Mesendoderm (in vitro differentiated cells): Measurements from ENCODE around the gene FBXL22.

Source experiments
- DNase-seq: peaks from one replicate; pipeline ENCODE4 v3.0.0; 2013
- H2AK5ac ChIP-seq: 2 replicates; pipeline ENCODE4 v1.6.1; 2013; ENCODE audit warnings: low read length, inconsistent platforms
- H2BK120ac ChIP-seq: 2 replicates; pipeline ENCODE4 v1.6.1; 2013; ENCODE audit warnings: low read depth, mild to moderate bottlenecking, low read length, moderate library complexity, mixed read lengths
- H2BK15ac ChIP-seq: replicated peaks from 2 replicates; pipeline ENCODE4 v1.6.1; 2013; ENCODE audit warnings: low read depth, mild to moderate bottlenecking, moderate library complexity
- H2BK5ac ChIP-seq: 2 replicates; pipeline ENCODE4 v1.6.1; 2013; ENCODE audit warnings: low read length, inconsistent platforms
- H3K18ac ChIP-seq: 2 replicates; pipeline ENCODE4 v1.6.1; 2013; ENCODE audit warnings: mild to moderate bottlenecking, low read length, mixed read lengths
- H3K23ac ChIP-seq: one replicate; pipeline ENCODE4 v1.6.1; 2013; ENCODE audit warnings: low read length
- H3K27ac ChIP-seq: 2 replicates; pipeline ENCODE4 v1.5.1; 2013; ENCODE audit warnings: low read depth, mild to moderate bottlenecking, inconsistent platforms, low read length, moderate library complexity
- H3K27me3 ChIP-seq: 2 replicates; pipeline ENCODE4 v1.6.1; 2013; ENCODE audit warnings: low read length, control low read depth, mild to moderate bottlenecking, inconsistent platforms; ENCODE audit not compliant: insufficient read depth, poor library complexity
- H3K36me3 ChIP-seq: 2 replicates; pipeline ENCODE4 v1.6.1; 2013; ENCODE audit warnings: low read length, inconsistent platforms; ENCODE audit not compliant: control insufficient read depth, insufficient read depth
- H3K4ac ChIP-seq: one replicate; pipeline ENCODE4 v1.6.1; 2013; ENCODE audit warnings: low read depth, mild to moderate bottlenecking, low read length, moderate library complexity
- H3K4me1 ChIP-seq: 2 replicates; pipeline ENCODE4 v1.6.1; 2013; ENCODE audit warnings: low read depth, low read length, inconsistent platforms; ENCODE audit not compliant: control insufficient read depth
- H3K4me2 ChIP-seq: 2 replicates; pipeline ENCODE4 v1.6.1; 2013; ENCODE audit warnings: low read length
- H3K4me3 ChIP-seq: 2 replicates; pipeline ENCODE4 v1.5.1; 2013; ENCODE audit warnings: mild to moderate bottlenecking, low read length
- H3K56ac ChIP-seq: one replicate; pipeline ENCODE4 v1.6.1; 2013; ENCODE audit warnings: low read length
- H3K79me1 ChIP-seq: 2 replicates; pipeline ENCODE4 v1.6.1; 2013; ENCODE audit warnings: low read length, inconsistent platforms
- H3K79me2 ChIP-seq: 2 replicates; pipeline ENCODE4 v1.6.1; 2013; ENCODE audit warnings: mild to moderate bottlenecking, low read length; ENCODE audit not compliant: control insufficient read depth, insufficient read depth
- H3K9ac ChIP-seq: 2 replicates; pipeline ENCODE4 v1.6.1; 2013; ENCODE audit warnings: low read length, inconsistent platforms
- H4K5ac ChIP-seq: one replicate; pipeline ENCODE4 v1.6.1; 2013; ENCODE audit warnings: low read length
- H4K8ac ChIP-seq: one replicate; pipeline ENCODE4 v1.6.1; 2013; ENCODE audit warnings: low read depth, mild to moderate bottlenecking, control low read depth, low read length, moderate library complexity
- WGBS: extraction: QIAGEN DNeasy Blood & Tissue Kit; methylation state at CpG from one replicate; pipeline ENCODE4 v1.1.7; 2013; ENCODE audit warnings: low lambda C conversion rate, missing lambda C conversion rate; ENCODE audit not compliant: insufficient coverage; ENCODE audit errors: extremely low coverage; 5-methylcytosine and 5-hydroxymethylcytosine counted together

The FBXL22 gene

DNA sequence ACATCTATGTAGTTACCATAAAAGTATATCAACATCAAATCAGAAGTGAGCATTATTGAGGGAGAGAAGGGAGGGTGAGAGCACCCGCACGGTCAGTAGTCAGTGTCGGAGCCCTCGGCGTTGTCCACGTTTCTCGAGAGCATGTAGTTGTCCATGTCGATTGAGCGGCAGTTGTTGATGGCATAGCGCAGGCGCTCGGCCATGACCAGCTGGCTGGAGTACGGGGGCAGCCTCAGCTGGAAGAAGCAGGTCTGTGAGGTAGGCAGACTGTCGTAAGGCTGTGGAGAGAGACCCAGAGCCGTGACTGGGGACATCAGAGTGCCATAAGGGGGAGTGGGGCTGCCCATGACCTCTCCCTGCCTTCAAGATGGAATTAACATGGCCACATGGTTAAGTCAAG is 11.8 kb downstream of the FBXL22 start:
- Histone ChIP-seq H3K23ac (no peak overlapping the region), H3K56ac (no peak overlapping the region), H3K4me1 (no peaks in the 10 kb centered on the region), H4K5ac (no peak overlapping the region), H3K9ac (no peak overlapping the region), H3K27me3 (no peaks in the 10 kb centered on the region), H2BK5ac (no peak overlapping the region), H3K18ac (no peak overlapping the region), H2AK5ac (no peak overlapping the region), H2BK120ac (no peak overlapping the region), H3K4me3 (no peak overlapping the region), H4K8ac (no peak overlapping the region), H2BK15ac (no peak overlapping the region), H3K4me2 (no peak overlapping the region), H3K36me3 (no peaks in the 10 kb centered on the region), H3K4ac (no peak overlapping the region), H3K79me1 (no peaks in the 10 kb centered on the region), H3K79me2 (no peaks in the 10 kb centered on the region), H3K27ac (no peak overlapping the region)
- whole genome bisulfite sequencing = no CpG with 5 or more reads among the region's 15 CpGs
- DNase-seq = no peak

DNA sequence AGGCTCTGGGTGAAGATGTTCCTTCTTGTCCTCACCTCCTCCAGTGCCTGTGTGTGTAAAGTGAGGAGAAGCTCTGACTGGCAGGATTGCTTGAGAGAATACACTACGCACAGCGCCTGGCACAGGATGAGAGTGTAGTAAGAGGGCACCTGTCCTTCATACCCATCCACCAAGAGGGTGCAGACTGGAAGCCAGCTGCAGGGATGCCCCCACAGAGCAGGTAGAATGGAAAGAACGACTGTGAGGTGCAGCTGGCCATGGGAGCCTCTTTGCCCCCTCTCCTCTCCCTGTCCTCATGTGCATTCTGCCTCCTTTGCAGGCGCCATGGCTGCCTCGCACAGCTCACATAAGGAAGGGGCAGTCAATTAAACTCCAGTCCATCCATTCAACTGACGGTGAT is 12.3 kb downstream of the FBXL22 start:
- DNase-seq = no peak
- no peak overlapping the region for H3K4me3 ChIP-seq
- no peak overlapping the region for H3K4ac ChIP-seq
- no CpG with 5 or more reads among the region's 6 CpGs for WGBS
- H3K79me2 ChIP-seq = no peaks in the 10 kb centered on the region
- no peak overlapping the region for H2AK5ac ChIP-seq
- no peak overlapping the region for H2BK5ac ChIP-seq
- H3K36me3 ChIP-seq = no peaks in the 10 kb centered on the region
- H3K56ac ChIP-seq = no peak overlapping the region
- no peak overlapping the region for H3K9ac ChIP-seq
- no peaks in the 10 kb centered on the region for H3K79me1 ChIP-seq
- H3K23ac ChIP-seq = no peak overlapping the region
- no peak overlapping the region for H3K18ac ChIP-seq
- H3K4me2 ChIP-seq = no peak overlapping the region
- H4K8ac ChIP-seq = no peak overlapping the region
- H2BK120ac ChIP-seq = no peak overlapping the region
- no peaks in the 10 kb centered on the region for H3K27me3 ChIP-seq
- H4K5ac ChIP-seq = no peak overlapping the region
- no peak overlapping the region for H3K27ac ChIP-seq
- H3K4me1 ChIP-seq = no peaks in the 10 kb centered on the region
- no peak overlapping the region for H2BK15ac ChIP-seq

DNA sequence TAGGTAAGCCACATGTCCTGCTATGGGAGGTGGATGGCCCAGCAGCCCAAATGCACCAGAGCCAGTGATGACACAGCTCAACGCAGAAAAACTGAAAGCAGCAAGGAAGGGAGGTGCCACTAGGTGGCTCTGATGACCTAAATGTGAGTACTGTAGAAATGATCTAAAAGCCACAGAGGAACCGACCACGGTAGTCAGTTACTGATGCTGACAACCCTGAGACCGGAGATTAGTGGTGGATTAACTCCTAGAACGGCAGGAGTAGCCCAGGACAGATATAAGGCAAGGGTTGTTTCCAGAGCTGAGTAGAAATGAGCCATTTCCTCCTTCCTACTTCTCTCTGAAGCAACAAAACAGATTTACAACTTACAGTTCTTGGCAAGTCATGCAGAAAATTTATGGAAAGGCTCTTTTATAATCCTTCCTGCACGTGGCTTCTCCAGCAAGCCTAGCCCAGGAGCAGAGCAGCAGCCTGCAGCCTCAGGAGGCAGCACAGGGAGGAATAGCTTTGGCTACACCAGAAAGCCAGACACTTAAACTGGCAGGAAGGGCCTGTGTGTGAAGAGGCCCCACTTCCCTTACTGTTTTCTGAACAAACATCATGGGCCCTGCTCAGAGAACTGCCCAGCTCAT is 13.1 kb downstream of the FBXL22 start:
- H3K18ac ChIP-seq = no peak overlapping the region
- H2BK15ac ChIP-seq = no peak overlapping the region
- H3K36me3 ChIP-seq = no peaks in the 10 kb centered on the region
- H2AK5ac ChIP-seq = no peak overlapping the region
- no peak overlapping the region for H3K27ac ChIP-seq
- H4K8ac ChIP-seq = no peak overlapping the region
- DNase-seq = peak; percentile 91
- H3K79me2 ChIP-seq = no peaks in the 10 kb centered on the region
- no peak overlapping the region for H3K23ac ChIP-seq
- no peak overlapping the region for H3K4ac ChIP-seq
- H3K27me3 ChIP-seq = no peaks in the 10 kb centered on the region
- WGBS = no CpG with 5 or more reads among the region's 6 CpGs
- no peak overlapping the region for H3K9ac ChIP-seq
- no peak overlapping the region for H4K5ac ChIP-seq
- H2BK5ac ChIP-seq = no peak overlapping the region
- no peak overlapping the region for H3K4me3 ChIP-seq
- no peaks in the 10 kb centered on the region for H3K4me1 ChIP-seq
- H3K79me1 ChIP-seq = no peaks in the 10 kb centered on the region
- H3K4me2 ChIP-seq = no peak overlapping the region
- H2BK120ac ChIP-seq = no peak overlapping the region
- no peak overlapping the region for H3K56ac ChIP-seq

DNA sequence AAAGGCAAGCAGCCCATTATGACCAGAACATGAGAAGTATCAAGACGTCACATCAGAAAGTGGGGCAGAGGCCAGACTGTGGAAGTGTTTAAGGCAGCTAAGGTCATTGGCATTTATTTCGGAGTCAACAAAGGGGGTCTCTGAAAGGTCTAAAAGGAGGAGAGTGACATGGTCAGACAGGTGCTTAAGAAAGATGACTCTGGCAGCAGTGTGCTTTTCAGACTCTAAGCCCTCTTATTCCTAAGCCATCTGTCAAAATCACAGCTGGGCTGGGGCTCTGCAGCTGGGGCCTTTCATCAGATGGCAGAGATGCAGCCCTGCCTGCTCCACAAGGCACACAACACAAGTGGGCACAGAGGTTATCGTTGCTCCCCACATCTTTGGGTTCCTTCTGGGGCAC is 14.0 kb downstream of the FBXL22 start:
- H3K27ac ChIP-seq = no peak overlapping the region
- no peaks in the 10 kb centered on the region for H3K27me3 ChIP-seq
- H3K56ac ChIP-seq = no peak overlapping the region
- no peak overlapping the region for H3K4ac ChIP-seq
- no peak overlapping the region for H3K23ac ChIP-seq
- no peak overlapping the region for H4K5ac ChIP-seq
- H3K36me3 ChIP-seq = no peaks in the 10 kb centered on the region
- H3K4me2 ChIP-seq = no peak overlapping the region
- H2BK5ac ChIP-seq = no peak overlapping the region
- H3K79me2 ChIP-seq = no peaks in the 10 kb centered on the region
- no peak for DNase-seq
- no CpG with 5 or more reads among the region's 3 CpGs for WGBS
- no peak overlapping the region for H4K8ac ChIP-seq
- H2AK5ac ChIP-seq = no peak overlapping the region
- H3K18ac ChIP-seq = no peak overlapping the region
- H2BK120ac ChIP-seq = no peak overlapping the region
- no peak overlapping the region for H3K9ac ChIP-seq
- H3K4me1 ChIP-seq = no peaks in the 10 kb centered on the region
- no peak overlapping the region for H3K4me3 ChIP-seq
- H2BK15ac ChIP-seq = no peak overlapping the region
- no peaks in the 10 kb centered on the region for H3K79me1 ChIP-seq

DNA sequence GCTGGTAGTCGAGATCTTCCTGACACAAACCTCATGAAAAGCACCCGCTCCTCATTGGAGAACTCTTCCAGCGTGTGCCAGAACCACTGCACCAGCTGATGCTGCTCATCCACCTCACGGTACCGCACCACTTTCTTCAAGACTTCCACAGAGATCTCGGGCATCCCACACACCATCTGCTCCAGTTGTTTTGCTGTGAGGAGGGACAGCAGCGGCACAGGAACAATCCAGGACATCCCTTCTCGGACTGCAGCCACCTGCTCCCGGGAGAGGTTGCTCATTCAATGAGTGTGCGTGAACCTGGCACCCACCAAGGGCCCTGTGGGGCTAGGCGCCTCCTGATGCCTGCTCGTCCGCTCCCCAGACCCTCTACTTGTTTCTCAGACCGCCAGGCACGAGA is 15.1 kb downstream of the FBXL22 start:
- H3K79me1 ChIP-seq = no peaks in the 10 kb centered on the region
- no peak overlapping the region for H2BK5ac ChIP-seq
- H3K79me2 ChIP-seq = no peaks in the 10 kb centered on the region
- no peak overlapping the region for H3K9ac ChIP-seq
- no peak overlapping the region for H4K8ac ChIP-seq
- no peak overlapping the region for H4K5ac ChIP-seq
- H2BK15ac ChIP-seq = no peak overlapping the region
- H2AK5ac ChIP-seq = no peak overlapping the region
- H3K4me2 ChIP-seq = no peak overlapping the region
- no peaks in the 10 kb centered on the region for H3K36me3 ChIP-seq
- no peaks in the 10 kb centered on the region for H3K27me3 ChIP-seq
- no peak overlapping the region for H3K27ac ChIP-seq
- H3K23ac ChIP-seq = no peak overlapping the region
- H2BK120ac ChIP-seq = no peak overlapping the region
- no peak overlapping the region for H3K4ac ChIP-seq
- no peaks in the 10 kb centered on the region for H3K4me1 ChIP-seq
- H3K4me3 ChIP-seq = no peak overlapping the region
- H3K18ac ChIP-seq = no peak overlapping the region
- H3K56ac ChIP-seq = no peak overlapping the region
- no peak for DNase-seq
- WGBS = no CpG with 5 or more reads among the region's 15 CpGs

DNA sequence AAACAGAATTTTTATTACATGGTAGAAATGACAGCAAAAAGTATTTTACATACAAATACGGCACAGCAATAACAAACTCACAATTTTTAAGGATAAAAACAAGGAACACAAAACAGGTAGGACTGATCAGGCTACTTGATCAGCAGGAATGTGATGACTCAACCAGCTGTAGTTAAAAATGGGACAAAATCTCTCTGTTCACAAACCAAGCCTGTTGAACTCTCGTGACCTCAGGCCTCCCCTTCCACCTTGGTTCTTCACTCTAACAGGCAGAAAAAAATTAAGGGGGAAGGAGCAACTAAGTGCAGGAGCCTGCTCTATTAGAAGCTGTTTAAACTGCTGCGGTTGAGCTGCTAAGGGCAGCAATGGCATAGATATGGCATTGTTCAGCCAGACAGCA is 18.7 kb downstream of the FBXL22 start:
- Histone ChIP-seq H3K27ac (no peak overlapping the region), H4K5ac (no peak overlapping the region), H3K18ac (no peak overlapping the region), H2AK5ac (no peak overlapping the region), H3K79me2 (no peaks in the 10 kb centered on the region), H3K4me3 (no peak overlapping the region), H4K8ac (no peak overlapping the region), H2BK15ac (no peak overlapping the region), H3K4me2 (no peak overlapping the region), H3K4me1 (no peaks in the 10 kb centered on the region), H3K4ac (no peak overlapping the region), H2BK5ac (no peak overlapping the region), H3K23ac (no peak overlapping the region), H3K27me3 (no peaks in the 10 kb centered on the region), H3K79me1 (no peaks in the 10 kb centered on the region), H3K36me3 (no peaks in the 10 kb centered on the region), H2BK120ac (no peak overlapping the region), H3K9ac (no peak overlapping the region), H3K56ac (no peak overlapping the region)
- peak; percentile 4 for DNase-seq
- no CpG with 5 or more reads among the region's 3 CpGs for WGBS
